ENCODE results near the gene XBP1.

- TF ChIP-seq POLR2A (IDR thresholded peaks at IDR 0.05) (no peak), EP300 (IDR thresholded peaks at IDR 0.05) (no peak)
- TF ChIP-seq, protein P1, sequence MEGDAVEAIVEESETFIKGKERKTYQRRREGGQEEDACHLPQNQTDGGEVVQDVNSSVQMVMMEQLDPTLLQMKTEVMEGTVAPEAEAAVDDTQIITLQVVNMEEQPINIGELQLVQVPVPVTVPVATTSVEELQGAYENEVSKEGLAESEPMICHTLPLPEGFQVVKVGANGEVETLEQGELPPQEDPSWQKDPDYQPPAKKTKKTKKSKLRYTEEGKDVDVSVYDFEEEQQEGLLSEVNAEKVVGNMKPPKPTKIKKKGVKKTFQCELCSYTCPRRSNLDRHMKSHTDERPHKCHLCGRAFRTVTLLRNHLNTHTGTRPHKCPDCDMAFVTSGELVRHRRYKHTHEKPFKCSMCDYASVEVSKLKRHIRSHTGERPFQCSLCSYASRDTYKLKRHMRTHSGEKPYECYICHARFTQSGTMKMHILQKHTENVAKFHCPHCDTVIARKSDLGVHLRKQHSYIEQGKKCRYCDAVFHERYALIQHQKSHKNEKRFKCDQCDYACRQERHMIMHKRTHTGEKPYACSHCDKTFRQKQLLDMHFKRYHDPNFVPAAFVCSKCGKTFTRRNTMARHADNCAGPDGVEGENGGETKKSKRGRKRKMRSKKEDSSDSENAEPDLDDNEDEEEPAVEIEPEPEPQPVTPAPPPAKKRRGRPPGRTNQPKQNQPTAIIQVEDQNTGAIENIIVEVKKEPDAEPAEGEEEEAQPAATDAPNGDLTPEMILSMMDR (IDR thresholded peaks at IDR 0.05) = no peak
Measured at GRCh38 chr22:28799606-28800307, 612 bp downstream of the XBP1 start.
